DOHH2 (cell line): Measurements from ENCODE around the gene THAP6.
"Not testable (repeated sequence)": the region's sequence is repeated elsewhere in the genome, so short reads cannot be mapped to it uniquely, and the experiment has no call there.

Experiments used
- H3F3A ChIP-seq: fragments of 200-600 bp; sonication (generic), shearing (Covaris generic); 2 replicates; pipeline ENCODE4 v1.6.0; 2016; ENCODE audit warnings: antibody characterized with exemption, mild to moderate bottlenecking; ENCODE audit not compliant: control insufficient read depth, insufficient read depth
- H3K27ac ChIP-seq: fragments of 200-600 bp; sonication (generic); 2 replicates; pipeline ENCODE4 v1.5.1; 2014; ENCODE audit warnings: low read depth, mild to moderate bottlenecking, low read length, moderate library complexity
- H3K27me3 ChIP-seq: fragments of 200-600 bp; sonication (generic); 2 replicates; pipeline ENCODE4 v1.6.1; 2014; ENCODE audit warnings: mild to moderate bottlenecking, low read length, mixed read lengths; ENCODE audit not compliant: control insufficient read depth
- H3K36me3 ChIP-seq: fragments of 200-600 bp; sonication (generic); 2 replicates; pipeline ENCODE4 v1.6.1; 2014; ENCODE audit warnings: mild to moderate bottlenecking, low read length, moderate library complexity, mixed read lengths; ENCODE audit not compliant: control insufficient read depth
- H3K4me1 ChIP-seq: fragments of 200-600 bp; sonication (generic); 2 replicates; pipeline ENCODE4 v1.6.1; 2014; ENCODE audit warnings: mild to moderate bottlenecking, low read length, mixed read lengths; ENCODE audit not compliant: control insufficient read depth
- H3K4me2 ChIP-seq: fragments of 200-600 bp; sonication (generic); 2 replicates; pipeline ENCODE4 v1.6.0; 2014; ENCODE audit warnings: mild to moderate bottlenecking, low read length, moderate library complexity
- H3K4me3 ChIP-seq: fragments of 200-600 bp; sonication (generic); 2 replicates; pipeline ENCODE4 v1.5.1; 2014; ENCODE audit warnings: mild to moderate bottlenecking, low read length, mixed read lengths
- H3K79me2 ChIP-seq: fragments of 200-600 bp; sonication (generic); 2 replicates; pipeline ENCODE4 v1.6.1; 2014; ENCODE audit warnings: mild to moderate bottlenecking, low read length, mixed read lengths; ENCODE audit not compliant: control insufficient read depth
- H3K9me2 ChIP-seq: fragments of 200-600 bp; sonication (generic); replicated peaks from 2 replicates; pipeline ENCODE4 v1.6.1; 2014; ENCODE audit warnings: mild to moderate bottlenecking, low read length, mixed read lengths; ENCODE audit not compliant: control insufficient read depth
- H3K9me3 ChIP-seq: fragments of 200-600 bp; sonication (generic); 2 replicates; pipeline ENCODE4 v1.6.1; 2014; ENCODE audit warnings: antibody characterized with exemption, low read length, mixed read lengths; ENCODE audit not compliant: control insufficient read depth, insufficient read depth
- H4K20me1 ChIP-seq: fragments of 200-600 bp; sonication (generic); 2 replicates; pipeline ENCODE4 v1.6.0; 2014; ENCODE audit warnings: low read depth, mild to moderate bottlenecking, antibody characterized with exemption, low read length, moderate library complexity; ENCODE audit not compliant: control insufficient read depth, insufficient read depth
- CTCF ChIP-seq: fragments of 200-600 bp; sonication (generic); IDR thresholded peaks from one replicate; pipeline ENCODE4 v1.5.1; 2014; ENCODE audit warnings: antibody characterized with exemption, mild to moderate bottlenecking, low read depth, low read length; ENCODE audit not compliant: poor library complexity, severe bottlenecking
- EZH2phosphoT487 ChIP-seq: fragments of 200-600 bp; sonication (generic); IDR thresholded peaks from 2 replicates; pipeline ENCODE4 v1.6.1; 2017; ENCODE audit warnings: borderline replicate concordance, mild to moderate bottlenecking, antibody characterized with exemption, low read length, moderate library complexity, mixed read lengths

THAP6 gene

DNA sequence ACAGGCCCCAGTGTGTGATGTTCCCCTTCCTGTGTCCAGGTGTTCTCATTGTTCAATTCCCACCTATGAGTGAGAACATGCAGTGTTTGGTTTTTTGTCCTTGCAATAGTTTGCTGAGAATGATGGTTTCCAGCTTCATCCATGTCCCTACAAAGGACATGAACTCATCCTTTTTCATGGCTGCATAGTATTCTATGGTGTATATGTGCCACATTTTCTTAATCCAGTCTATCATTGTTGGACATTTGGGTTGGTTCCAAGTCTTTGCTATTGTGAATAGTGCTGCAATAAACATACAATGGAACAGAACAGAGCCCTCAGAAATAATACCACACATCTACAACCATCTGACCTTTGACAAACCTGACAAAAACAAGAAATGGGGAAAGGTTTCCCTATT lies 19.7 kb downstream of the THAP6 start:
- not testable (repeated sequence) for H3K9me2 ChIP-seq, H3K27me3 ChIP-seq, H4K20me1 ChIP-seq, H3K4me1 ChIP-seq, H3F3A ChIP-seq, H3K79me2 ChIP-seq, H3K27ac ChIP-seq, H3K4me3 ChIP-seq, H3K4me2 ChIP-seq, H3K9me3 ChIP-seq
- H3K36me3 ChIP-seq, result peaks cover 22% of the 10 kb centered on the region

DNA sequence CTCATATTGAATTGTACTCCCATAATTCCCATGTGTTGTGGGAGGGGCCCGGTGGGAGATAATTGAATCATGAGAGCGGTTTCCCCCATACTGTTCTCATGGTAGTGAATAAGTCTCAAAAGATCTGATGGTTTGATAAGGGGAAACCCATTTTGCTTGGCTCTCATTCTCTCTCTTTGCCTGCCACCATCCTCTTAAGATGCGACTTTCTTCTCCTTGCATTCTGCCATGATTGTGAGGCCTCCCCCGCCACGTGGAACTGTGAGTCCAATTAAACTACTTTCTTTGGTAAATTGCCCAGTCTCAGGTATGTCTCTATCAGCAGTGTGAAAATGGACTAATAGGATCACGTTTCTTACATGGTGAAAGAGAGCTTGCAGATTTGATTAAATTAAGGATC lies 23.0 kb downstream of the THAP6 start:
- not testable (repeated sequence) for H3K9me2 ChIP-seq, H3K4me1 ChIP-seq, H3F3A ChIP-seq, H3K4me3 ChIP-seq, H3K27me3 ChIP-seq, H3K36me3 ChIP-seq, H3K27ac ChIP-seq, H3K4me2 ChIP-seq, H3K9me3 ChIP-seq, H4K20me1 ChIP-seq, H3K79me2 ChIP-seq

GRCh38 chr4:75542824-75543223 lies 28.6 kb downstream of the THAP6 start:
- Histone ChIP-seq H3K4me1 (no peaks in the 10 kb centered on the region), H3K9me2 (no peaks in the 10 kb centered on the region), H3K4me2 (no peak overlapping the region), H3K27ac (no peak overlapping the region), H3F3A (no peaks in the 10 kb centered on the region), H3K4me3 (no peak overlapping the region), H3K36me3 (no peaks in the 10 kb centered on the region), H3K79me2 (no peaks in the 10 kb centered on the region), H3K27me3 (no peaks in the 10 kb centered on the region), H3K9me3 (no peaks in the 10 kb centered on the region), H4K20me1 (no peaks in the 10 kb centered on the region)
- TF ChIP-seq EZH2phosphoT487 (no peak), CTCF (no peak)

DNA sequence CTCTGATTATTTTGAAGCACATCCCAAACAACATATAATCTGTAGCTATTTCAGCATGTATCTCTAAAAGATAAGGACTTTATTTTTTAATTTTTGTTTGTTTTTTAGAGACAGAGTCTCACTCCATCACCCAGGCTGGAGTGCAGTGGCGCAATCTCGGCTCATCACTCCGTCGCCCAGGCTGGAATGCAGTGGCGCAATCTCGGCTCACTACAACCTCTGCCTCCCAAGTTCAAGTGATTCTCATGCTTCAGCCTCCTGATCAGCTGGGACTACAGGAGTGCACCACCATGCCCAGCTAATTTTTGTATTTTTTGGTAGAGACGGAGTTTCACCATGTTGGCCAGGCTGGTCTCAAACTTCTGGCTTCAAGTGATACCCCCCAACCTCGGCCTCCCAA lies 29.9 kb downstream of the THAP6 start:
- not testable (repeated sequence) for H4K20me1 ChIP-seq, H3K9me3 ChIP-seq, H3F3A ChIP-seq, H3K27ac ChIP-seq, H3K79me2 ChIP-seq, H3K27me3 ChIP-seq, H3K4me3 ChIP-seq, H3K4me2 ChIP-seq, H3K9me2 ChIP-seq, H3K36me3 ChIP-seq, H3K4me1 ChIP-seq

DNA sequence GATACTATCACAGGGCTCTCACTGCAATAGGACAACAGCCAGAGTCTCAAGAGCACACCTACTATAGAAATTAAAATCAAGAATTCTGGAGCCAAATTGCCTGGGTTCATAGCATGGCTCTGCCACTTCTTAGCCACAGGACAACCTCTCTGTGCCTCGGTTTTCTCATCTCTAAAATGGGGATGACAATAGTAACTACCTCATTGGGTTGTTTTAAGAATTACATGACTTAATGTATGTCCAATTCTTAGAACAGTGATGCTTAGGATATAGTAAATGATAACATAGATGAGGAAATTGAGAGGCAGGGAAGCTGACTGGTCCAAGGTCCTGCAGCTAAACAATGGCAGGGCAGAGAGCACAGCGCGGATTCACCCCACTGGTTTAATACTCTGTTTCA lies 30.6 kb downstream of the THAP6 start:
- Histone ChIP-seq H3K79me2 (no peaks in the 10 kb centered on the region), H3K36me3 (no peaks in the 10 kb centered on the region), H3K4me1 (no peaks in the 10 kb centered on the region), H3K9me2 (no peaks in the 10 kb centered on the region), H3K4me2 (no peak overlapping the region), H3F3A (no peaks in the 10 kb centered on the region), H3K4me3 (no peak overlapping the region), H3K27me3 (no peaks in the 10 kb centered on the region), H3K9me3 (no peaks in the 10 kb centered on the region), H3K27ac (no peak overlapping the region), H4K20me1 (no peaks in the 10 kb centered on the region)
- TF ChIP-seq EZH2phosphoT487 (no peak), CTCF (no peak)
